ENCODE measurements around the gene SLC34A3. TPM values are rescaled to one million over a fixed set of nuclear protein-coding genes. Genes with fewer than 3 reads are reported as not detected.
A peak's percentile ranks its signal among the peaks of the same experiment; 100 is the strongest.

Gene SLC34A3
- total RNA-seq, 1 donor from 2014 or later, result not detected

DNA sequence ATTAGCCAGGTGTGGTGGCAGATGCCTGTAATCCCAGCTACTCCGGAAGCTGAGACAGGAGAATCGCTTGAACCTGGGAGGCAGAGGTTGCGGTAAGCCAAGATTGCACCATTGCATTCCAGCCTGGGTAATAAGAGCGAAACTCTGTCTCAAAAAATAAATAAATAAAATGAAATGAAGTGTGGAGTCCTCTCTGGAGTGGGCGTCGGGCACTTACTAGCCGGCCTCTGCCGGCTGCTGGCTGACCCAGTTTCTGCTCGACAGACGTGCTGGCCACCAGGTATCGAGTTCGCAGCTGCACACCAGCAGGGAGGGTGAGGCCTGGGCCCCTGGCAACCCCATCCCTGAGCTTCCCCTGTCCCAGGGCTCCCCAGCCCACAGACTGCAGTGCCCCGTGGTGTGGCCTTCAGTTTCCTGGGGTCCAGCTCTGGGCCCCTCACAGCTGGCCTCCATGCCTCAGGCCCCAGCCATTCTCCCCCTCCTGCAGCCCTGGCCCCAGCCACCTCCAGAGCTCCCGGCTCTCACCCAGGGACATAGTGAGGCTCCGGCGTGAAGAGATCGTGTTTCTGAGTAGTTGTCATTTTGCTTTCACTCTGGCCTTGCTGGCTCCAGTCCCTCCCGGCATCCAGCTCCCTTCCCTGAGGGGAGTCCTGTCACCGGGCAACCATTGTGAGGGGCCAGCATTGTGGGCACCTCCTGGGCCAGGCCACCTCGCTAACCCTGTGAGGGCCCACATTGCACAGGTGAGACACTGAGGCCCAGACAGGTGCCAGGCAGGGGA lies 16.6 kb downstream of the SLC34A3 start:
- TF ChIP-seq, protein P1, sequence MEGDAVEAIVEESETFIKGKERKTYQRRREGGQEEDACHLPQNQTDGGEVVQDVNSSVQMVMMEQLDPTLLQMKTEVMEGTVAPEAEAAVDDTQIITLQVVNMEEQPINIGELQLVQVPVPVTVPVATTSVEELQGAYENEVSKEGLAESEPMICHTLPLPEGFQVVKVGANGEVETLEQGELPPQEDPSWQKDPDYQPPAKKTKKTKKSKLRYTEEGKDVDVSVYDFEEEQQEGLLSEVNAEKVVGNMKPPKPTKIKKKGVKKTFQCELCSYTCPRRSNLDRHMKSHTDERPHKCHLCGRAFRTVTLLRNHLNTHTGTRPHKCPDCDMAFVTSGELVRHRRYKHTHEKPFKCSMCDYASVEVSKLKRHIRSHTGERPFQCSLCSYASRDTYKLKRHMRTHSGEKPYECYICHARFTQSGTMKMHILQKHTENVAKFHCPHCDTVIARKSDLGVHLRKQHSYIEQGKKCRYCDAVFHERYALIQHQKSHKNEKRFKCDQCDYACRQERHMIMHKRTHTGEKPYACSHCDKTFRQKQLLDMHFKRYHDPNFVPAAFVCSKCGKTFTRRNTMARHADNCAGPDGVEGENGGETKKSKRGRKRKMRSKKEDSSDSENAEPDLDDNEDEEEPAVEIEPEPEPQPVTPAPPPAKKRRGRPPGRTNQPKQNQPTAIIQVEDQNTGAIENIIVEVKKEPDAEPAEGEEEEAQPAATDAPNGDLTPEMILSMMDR (IDR thresholded peaks at IDR 0.05; ENCODE audit: borderline replicate concordance), result no peak
- Histone ChIP-seq H3K9me3 (replicated peaks) (no peaks in the 10 kb centered on the region), H3K27ac (replicated peaks) (peak overlapping the region; percentile 3), H3K36me3 (peaks cover 15% of the 10 kb centered on the region), H3K27me3 (ENCODE audit: low read depth) (no peaks in the 10 kb centered on the region), H3K4me1 (peaks cover 53% of the 10 kb centered on the region), H3K4me3 (no peak overlapping the region)
- intact Hi-C loops (cut with micrococcal nuclease), result no loop called here
- DNase-seq, result no peak

DNA sequence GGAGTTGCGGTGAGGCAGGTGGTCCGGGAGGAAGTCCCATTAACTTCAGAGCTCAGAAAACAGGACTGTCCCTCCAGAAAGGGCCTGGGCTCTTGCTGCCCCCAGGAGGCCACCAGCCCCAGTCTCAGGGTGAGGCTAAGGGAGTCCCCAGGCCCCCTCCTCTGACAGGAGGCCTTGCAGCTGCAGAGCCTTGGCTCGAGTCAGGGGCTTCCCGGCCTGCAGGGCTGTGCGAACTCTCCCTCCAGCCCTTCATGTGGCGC lies 17.1 kb downstream of the SLC34A3 start:
- Histone ChIP-seq H3K27me3 (ENCODE audit: low read depth) (no peaks in the 10 kb centered on the region), H3K36me3 (peaks cover 9% of the 10 kb centered on the region), H3K4me1 (peaks cover 47% of the 10 kb centered on the region), H3K4me3 (no peak overlapping the region), H3K27ac (replicated peaks) (no peak overlapping the region), H3K9me3 (replicated peaks) (no peaks in the 10 kb centered on the region)
- DNase-seq, result no peak
- intact Hi-C loops (cut with micrococcal nuclease), result no loop called here
- TF ChIP-seq, protein P1 (IDR thresholded peaks at IDR 0.05; ENCODE audit: borderline replicate concordance), result no peak

- H3K27ac ChIP-seq (replicated peaks), result peak overlapping the region; percentile 85
Observed at GRCh38 chr9:137250329-137251193, 19.9 kb downstream of the SLC34A3 start.

DNA sequence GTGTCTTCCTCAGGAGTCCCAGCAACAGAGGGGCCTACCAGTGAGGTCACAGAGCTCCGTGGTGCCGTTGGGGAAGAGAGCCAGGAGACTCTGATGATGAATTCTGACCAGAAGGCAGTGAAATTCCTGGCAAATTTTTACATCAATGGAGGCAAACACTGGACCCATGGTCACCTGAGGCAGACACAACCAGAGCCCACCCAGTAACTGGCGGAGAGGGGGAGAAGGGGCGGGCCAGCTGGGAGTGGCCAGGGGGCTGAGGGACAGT lies 20.4 kb downstream of the SLC34A3 start, which contains the start of gene STPG3:
Gene STPG3, plus strand, starts transcription at position 93 of the 268 bp plus-strand sequence. Its CDS starts 1 bp downstream, at position 94.
- intact Hi-C loops (cut with micrococcal nuclease), result no loop called here
- H3K4me3 ChIP-seq, result no peak within 1 kb of the TSS
- peaks cover 52% of the 10 kb centered on the region for H3K4me1 ChIP-seq
- TF ChIP-seq, protein P1 (IDR thresholded peaks at IDR 0.05; ENCODE audit: borderline replicate concordance), result no peak
- H3K36me3 ChIP-seq, result peaks cover 2% of the 10 kb centered on the region
- H3K9me3 ChIP-seq (replicated peaks), result no peaks in the 10 kb centered on the region
- DNase-seq, result no peak
- H3K27ac ChIP-seq (replicated peaks), result peak within 1 kb of the TSS; percentile 85
- no peaks in the 10 kb centered on the region for H3K27me3 ChIP-seq (ENCODE audit: low read depth)

More at GRCh38 chr9:137250329-137251193, 19.9 kb downstream of the SLC34A3 start:
- no peaks in the 10 kb centered on the region for H3K36me3 ChIP-seq
- TF ChIP-seq, protein P1 (IDR thresholded peaks at IDR 0.05; ENCODE audit: borderline replicate concordance), result no peak
- no peaks in the 10 kb centered on the region for H3K27me3 ChIP-seq (ENCODE audit: low read depth)
- peaks cover 46% of the 10 kb centered on the region for H3K4me1 ChIP-seq
- no peaks in the 10 kb centered on the region for H3K9me3 ChIP-seq (replicated peaks)
- no peak overlapping the region for H3K4me3 ChIP-seq
- intact Hi-C loops (cut with micrococcal nuclease), result no loop called here
- peak; percentile 58 for DNase-seq

DNA sequence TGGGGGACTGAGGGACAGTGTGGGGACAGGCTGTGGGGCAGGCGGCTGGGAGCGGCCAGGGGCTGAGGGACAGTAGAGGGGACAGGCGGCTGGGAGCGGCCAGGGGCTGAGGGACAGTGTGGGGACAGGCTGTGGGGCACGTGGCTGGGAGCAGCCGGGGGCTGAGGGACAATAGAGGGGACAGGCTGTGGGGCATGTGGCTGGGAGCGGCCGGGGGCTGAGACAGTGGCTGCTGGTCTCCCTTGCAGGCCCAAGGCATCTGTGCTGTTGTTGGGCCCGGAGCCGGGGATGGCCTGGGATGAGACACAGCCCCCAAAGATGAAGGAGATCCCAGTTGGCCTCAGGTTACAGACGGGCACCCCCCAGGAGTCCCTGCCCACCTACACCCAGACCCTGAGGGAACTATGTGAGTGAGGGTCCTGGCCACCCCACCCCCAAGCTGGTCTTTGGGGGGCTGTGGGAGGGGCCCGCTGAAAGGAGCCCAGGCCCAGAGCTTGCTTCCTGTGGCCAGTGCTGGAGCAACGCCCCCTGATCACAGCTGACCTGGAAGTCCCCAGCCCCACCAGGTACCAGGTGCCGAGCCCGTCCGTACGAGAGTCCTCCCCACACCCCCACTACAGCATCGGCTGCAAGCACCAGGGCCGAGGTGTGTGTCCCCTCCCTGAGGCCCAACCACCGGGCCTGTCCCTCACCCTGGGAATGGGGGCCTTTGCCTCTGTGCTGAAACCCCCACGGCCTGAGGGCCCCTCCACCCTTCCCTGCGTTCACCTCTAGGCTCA lies 21.0 kb downstream of the SLC34A3 start:
- H3K9me3 ChIP-seq (replicated peaks), result no peaks in the 10 kb centered on the region
- intact Hi-C loops (cut with micrococcal nuclease), result no loop called here
- DNase-seq, result no peak
- H3K4me1 ChIP-seq, result peaks cover 57% of the 10 kb centered on the region
- H3K27me3 ChIP-seq (ENCODE audit: low read depth), result no peaks in the 10 kb centered on the region
- peaks cover 7% of the 10 kb centered on the region for H3K36me3 ChIP-seq
- H3K27ac ChIP-seq (replicated peaks), result no peak overlapping the region
- TF ChIP-seq, protein P1 (IDR thresholded peaks at IDR 0.05; ENCODE audit: borderline replicate concordance), result no peak
- H3K4me3 ChIP-seq, result no peak overlapping the region
